HuH-7.5 (cell line): ENCODE measurements around the gene LRRC4B.
"Not testable (repeated sequence)": the region's sequence is repeated elsewhere in the genome, so short reads cannot be mapped to it uniquely, and the experiment has no call there.

ENCODE experiments used
- DNase-seq: peaks from one replicate; pipeline ENCODE4 v3.0.0; 2011; ENCODE audit warnings: low spot score

Gene LRRC4B

GRCh38 chr19:50567882-50568727, at the start of gene LRRC4B:
Gene LRRC4B, minus strand, starts transcription at chr19:50568435. Its CDS starts 19,597 bp downstream, at chr19:50548838.
- no peak for DNase-seq

- not testable (repeated sequence) for DNase-seq
These were observed 44.5 kb upstream of the LRRC4B start for GRCh38 chr19:50612504-50613404.

GRCh38 chr19:50607874-50608785, 39.9 kb upstream of the LRRC4B start:
- DNase-seq: no peak

- no peak for DNase-seq
These were observed 39.2 kb upstream of the LRRC4B start for GRCh38 chr19:50607388-50607787.

- not testable (repeated sequence) for DNase-seq
These were observed 38.0 kb upstream of the LRRC4B start for GRCh38 chr19:50606059-50606836.

GRCh38 chr19:50604264-50605073, 36.2 kb upstream of the LRRC4B start:
- DNase-seq: not testable (repeated sequence)

- DNase-seq: no peak
These were observed 34.7 kb upstream of the LRRC4B start for GRCh38 chr19:50602935-50603334.

GRCh38 chr19:50602496-50602895, 34.3 kb upstream of the LRRC4B start:
- DNase-seq: no peak

- DNase-seq: no peak
These were observed 33.8 kb upstream of the LRRC4B start for GRCh38 chr19:50602089-50602422.

GRCh38 chr19:50601407-50602088, 33.3 kb upstream of the LRRC4B start:
- DNase-seq: no peak

- no peak for DNase-seq
These were observed 31.2 kb upstream of the LRRC4B start for GRCh38 chr19:50599427-50599826.

GRCh38 chr19:50590191-50590590, 22.0 kb upstream of the LRRC4B start:
- DNase-seq: no peak

- DNase-seq: not testable (repeated sequence)
These were observed 13.8 kb upstream of the LRRC4B start for GRCh38 chr19:50581795-50582660.

GRCh38 chr19:50580970-50581634, 12.9 kb upstream of the LRRC4B start:
- DNase-seq: no peak

GRCh38 chr19:50580240-50580639, 12.0 kb upstream of the LRRC4B start:
- DNase-seq: no peak

- not testable (repeated sequence) for DNase-seq
These were observed 8.5 kb upstream of the LRRC4B start for GRCh38 chr19:50576769-50577168.

GRCh38 chr19:50573741-50574461, 5.7 kb upstream of the LRRC4B start:
- no peak for DNase-seq
